Lung (tissue), 12 donors: ENCODE data around the gene FLT3. TPM values are rescaled to one million over a fixed set of nuclear protein-coding genes. Genes with fewer than 3 reads are reported as not detected.
"Not testable (repeated sequence)": the region's sequence is repeated elsewhere in the genome, so short reads cannot be mapped to it uniquely, and the experiment has no call there.

Experiments used
- ATAC-seq: fragments of 200-7000 bp; cut with Tn5 transposase; one replicate; pipeline ENCODE4 v1.9.1; 2020; ENCODE audit warnings: moderate number of reproducible peaks; ENCODE audit not compliant: insufficient read depth, low FRiP score
- DNase-seq, 3 donors: peaks; one replicate each; pipeline ENCODE4 v3.0.0-alpha.2; 2013 to 2017
- H3K27ac ChIP-seq, 2 donors: one replicate each; pipeline ENCODE4 v1.5.1; 2013; ENCODE audit warnings: mild to moderate bottlenecking in 2 of 2, moderate library complexity in 2 of 2, control low read depth in 1 of 2, inconsistent platforms in 1 of 2, low read depth in 1 of 2, low read length in 1 of 2
- H3K27me3 ChIP-seq, 3 donors: one replicate each; pipeline ENCODE4 v1.5.1; 2013; ENCODE audit warnings: low read length in 2 of 3; ENCODE audit not compliant: control insufficient read depth in 3 of 3, insufficient read depth in 3 of 3
- H3K36me3 ChIP-seq, 4 donors: one replicate each; pipeline ENCODE4 v1.5.1; 2013; ENCODE audit warnings: low read length in 4 of 4, mild to moderate bottlenecking in 1 of 4, moderate library complexity in 1 of 4; ENCODE audit not compliant: control insufficient read depth in 4 of 4, insufficient read depth in 4 of 4
- H3K4me1 ChIP-seq, 5 donors: one replicate each; pipeline ENCODE4 v1.5.1; 2013; ENCODE audit warnings: low read length in 5 of 5, mild to moderate bottlenecking in 2 of 5, moderate library complexity in 1 of 5; ENCODE audit not compliant: control insufficient read depth in 5 of 5, insufficient read depth in 5 of 5
- H3K4me3 ChIP-seq: one replicate; pipeline ENCODE4 v1.5.1; 2013; ENCODE audit warnings: mild to moderate bottlenecking, control low read depth, moderate library complexity
- H3K9ac ChIP-seq, 2 donors: one replicate each; pipeline ENCODE4 v1.5.1; 2013; ENCODE audit warnings: low read length in 2 of 2, control low read depth in 1 of 2; ENCODE audit not compliant: insufficient read depth in 1 of 2
- H3K9me3 ChIP-seq, 4 donors: one replicate each; pipeline ENCODE4 v1.5.1; 2013; ENCODE audit warnings: low read length in 3 of 4, mild to moderate bottlenecking in 1 of 4, moderate library complexity in 1 of 4; ENCODE audit not compliant: control insufficient read depth in 4 of 4, insufficient read depth in 3 of 4
- CTCF ChIP-seq: IDR thresholded peaks from 2 replicates; pipeline ENCODE4 v1.5.1; 2012; ENCODE audit warnings: mild to moderate bottlenecking; ENCODE audit errors: control extremely low read depth, extremely low read depth
- WGBS, 2 donors: extraction: QIAGEN DNeasy Blood & Tissue Kit; methylation state at CpG; one replicate each; pipeline ENCODE4 v1.1.7; 2013; 5-methylcytosine and 5-hydroxymethylcytosine counted together
- polyA plus RNA-seq, 2 donors: library from polyadenylated mRNA; stranded (reverse); fragments of 200-250 nt; gene quantifications; one replicate each; pipeline ENCODE4 v1.2.1, GENCODE V29; 2013
- total RNA-seq, 2 donors: library from RNA; depleted of rRNA in 1 of 2; stranded (reverse); fragments of >200 nt in 1 of 2; gene quantifications; one replicate each; pipeline ENCODE4 v1.2.1, GENCODE V29; 2014 to 2021
- donor health status: control.
- donor health status: control.
- donor health status: Bipolar disorder and iron deficiency.
- donor health status: healthy.
- donor health status: DM: yes; HTN: yes; CAD: no.

FLT3 gene
- total and polyA plus RNA-seq, 4 donors, result 0.43 to 1.9 (median 0.72) TPM

- no peak for ATAC-seq
- Histone ChIP-seq H3K27ac (no peak overlapping the region), H3K4me1 (no peaks in the 10 kb centered on the region), H3K9me3 (no peaks in the 10 kb centered on the region), H3K27me3 (peaks cover 0 to 17% (median 10%) of the 10 kb centered on the region in 3 donors), H3K36me3 (no peaks in the 10 kb centered on the region), H3K9ac (no peak overlapping the region), H3K4me3 (no peak overlapping the region)
- 16 to 70% methylated on average over 1 of the region's 1 CpG for WGBS, 2 donors
- TF ChIP-seq CTCF, result no peak
- no peak for DNase-seq
These were observed 6.6 kb upstream of the FLT3 start for GRCh38 chr13:28106976-28107375.

GRCh38 chr13:28101886-28102285 lies 1.5 kb upstream of the FLT3 start:
- H3K27ac ChIP-seq, H3K9ac ChIP-seq, H3K4me3 ChIP-seq, H3K9me3 ChIP-seq, ATAC-seq, H3K36me3 ChIP-seq, DNase-seq: not testable (repeated sequence)
- Histone ChIP-seq H3K27me3 (peaks cover 0 to 50% (median 47%) of the 10 kb centered on the region in 3 donors), H3K4me1 (peaks cover 0 to 11% (median 0%) of the 10 kb centered on the region in 5 donors)
- 26 to 65% methylated on average over 4 of the region's 4 CpGs for WGBS, 2 donors

GRCh38 chr13:28099396-28100149 lies 803 bp downstream of the FLT3 start:
- Histone ChIP-seq H3K4me3 (no peak overlapping the region), H3K27ac (no peak overlapping the region), H3K9ac (no peak overlapping the region), H3K4me1 (peaks cover 0 to 11% (median 0%) of the 10 kb centered on the region in 5 donors), H3K27me3 (peaks cover 0 to 52% (median 52%) of the 10 kb centered on the region in 3 donors), H3K9me3 (peaks cover 0 to 5% (median 1%) of the 10 kb centered on the region in 4 donors), H3K36me3 (no peaks in the 10 kb centered on the region)
- ATAC-seq (no peak), DNase-seq (no peak)
- TF ChIP-seq CTCF, result no peak
- 4 to 13% methylated on average over 35 of the region's 35 CpGs for WGBS, 2 donors

GRCh38 chr13:28097503-28097902 lies 2.9 kb downstream of the FLT3 start:
- H3K27ac ChIP-seq, result no peak overlapping the region
- WGBS, 2 donors, result 41 to 48% methylated on average over 3 of the region's 3 CpGs
- TF ChIP-seq CTCF, result no peak
- H3K9ac ChIP-seq, result no peak overlapping the region
- peaks cover 0 to 5% (median 1%) of the 10 kb centered on the region in 4 donors for H3K9me3 ChIP-seq
- ATAC-seq, result no peak
- no peak for DNase-seq
- no peaks in the 10 kb centered on the region for H3K36me3 ChIP-seq
- peaks cover 0 to 55% (median 42%) of the 10 kb centered on the region in 3 donors for H3K27me3 ChIP-seq
- peaks cover 0 to 11% (median 0%) of the 10 kb centered on the region in 5 donors for H3K4me1 ChIP-seq
- no peak overlapping the region for H3K4me3 ChIP-seq
